Liver (tissue), 3 donors: ENCODE results near the gene CD79B.
"Not testable (repeated sequence)": the region's sequence is repeated elsewhere in the genome, so short reads cannot be mapped to it uniquely, and the experiment has no call there.

Source experiments
- FOXA1 ChIP-seq: IDR thresholded peaks from 2 replicates; pipeline ENCODE4 v1.6.1; 2016; ENCODE audit warnings: antibody characterized with exemption
- GABPA ChIP-seq, 2 donors: IDR thresholded peaks in 1 of 2; conservative IDR thresholded peaks in 1 of 2; 2 replicates each; pipeline ENCODE4 v1.6.1; 2016; ENCODE audit warnings: antibody characterized with exemption in 2 of 2, mild to moderate bottlenecking in 1 of 2, moderate library complexity in 1 of 2
- RAD21 ChIP-seq, 2 donors: IDR thresholded peaks; 2 replicates each; pipeline ENCODE4 v1.6.1; 2016; ENCODE audit warnings: antibody characterized with exemption in 2 of 2, mild to moderate bottlenecking in 2 of 2
- TAF1 ChIP-seq: conservative IDR thresholded peaks from 2 replicates; pipeline ENCODE4 v1.6.1; 2016; ENCODE audit warnings: antibody characterized with exemption, mild to moderate bottlenecking
- TF ChIP-seq, protein P1 (sequence below): fragments of 150-350 bp; IDR thresholded peaks from 2 replicates; pipeline ENCODE4 v1.5.1; 2017; ENCODE audit warnings: improper control_type of control experiment, low read depth, low read length; ENCODE audit not compliant: missing input control
- TF ChIP-seq, protein P2 (sequence below): IDR thresholded peaks from 2 replicates; pipeline ENCODE4 v1.6.1; 2016; ENCODE audit warnings: antibody characterized with exemption
- donor health status: healthy.
- donor health status: healthy.

DNA sequence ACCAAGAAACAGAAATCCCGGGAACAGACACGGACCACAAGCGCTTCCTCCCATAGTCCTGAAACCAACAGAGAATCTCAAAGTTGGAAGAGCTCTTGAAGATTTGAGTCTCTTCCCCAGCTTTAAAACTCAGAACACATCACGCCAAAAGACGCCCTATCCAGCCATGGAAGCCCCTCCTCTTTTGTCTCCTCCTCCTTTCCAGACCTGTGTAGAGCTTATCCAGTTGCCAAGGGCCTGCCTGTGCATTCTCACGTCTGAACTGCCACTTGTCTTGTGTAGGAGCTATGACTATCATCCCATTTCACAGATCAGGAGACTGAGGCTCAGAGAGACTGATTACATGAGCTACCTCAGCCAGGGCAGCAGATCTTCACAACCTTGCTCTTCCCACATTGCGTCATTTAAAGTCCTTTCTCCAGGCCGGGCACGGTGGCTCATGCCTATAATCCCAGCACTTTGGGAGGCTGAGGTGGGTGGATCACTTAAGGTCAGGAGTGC is 49.5 kb downstream of the CD79B start:
- TF ChIP-seq, protein P1, sequence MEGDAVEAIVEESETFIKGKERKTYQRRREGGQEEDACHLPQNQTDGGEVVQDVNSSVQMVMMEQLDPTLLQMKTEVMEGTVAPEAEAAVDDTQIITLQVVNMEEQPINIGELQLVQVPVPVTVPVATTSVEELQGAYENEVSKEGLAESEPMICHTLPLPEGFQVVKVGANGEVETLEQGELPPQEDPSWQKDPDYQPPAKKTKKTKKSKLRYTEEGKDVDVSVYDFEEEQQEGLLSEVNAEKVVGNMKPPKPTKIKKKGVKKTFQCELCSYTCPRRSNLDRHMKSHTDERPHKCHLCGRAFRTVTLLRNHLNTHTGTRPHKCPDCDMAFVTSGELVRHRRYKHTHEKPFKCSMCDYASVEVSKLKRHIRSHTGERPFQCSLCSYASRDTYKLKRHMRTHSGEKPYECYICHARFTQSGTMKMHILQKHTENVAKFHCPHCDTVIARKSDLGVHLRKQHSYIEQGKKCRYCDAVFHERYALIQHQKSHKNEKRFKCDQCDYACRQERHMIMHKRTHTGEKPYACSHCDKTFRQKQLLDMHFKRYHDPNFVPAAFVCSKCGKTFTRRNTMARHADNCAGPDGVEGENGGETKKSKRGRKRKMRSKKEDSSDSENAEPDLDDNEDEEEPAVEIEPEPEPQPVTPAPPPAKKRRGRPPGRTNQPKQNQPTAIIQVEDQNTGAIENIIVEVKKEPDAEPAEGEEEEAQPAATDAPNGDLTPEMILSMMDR, result not testable (repeated sequence)
- not testable (repeated sequence) for TF ChIP-seq TAF1; RAD21 (IDR thresholded peaks at IDR 0.05); GABPA (IDR thresholded peaks at IDR 0.05 in 1 of 2, conservative IDR thresholded peaks at IDR 0.05 in 1 of 2); FOXA1
- TF ChIP-seq, protein P2, sequence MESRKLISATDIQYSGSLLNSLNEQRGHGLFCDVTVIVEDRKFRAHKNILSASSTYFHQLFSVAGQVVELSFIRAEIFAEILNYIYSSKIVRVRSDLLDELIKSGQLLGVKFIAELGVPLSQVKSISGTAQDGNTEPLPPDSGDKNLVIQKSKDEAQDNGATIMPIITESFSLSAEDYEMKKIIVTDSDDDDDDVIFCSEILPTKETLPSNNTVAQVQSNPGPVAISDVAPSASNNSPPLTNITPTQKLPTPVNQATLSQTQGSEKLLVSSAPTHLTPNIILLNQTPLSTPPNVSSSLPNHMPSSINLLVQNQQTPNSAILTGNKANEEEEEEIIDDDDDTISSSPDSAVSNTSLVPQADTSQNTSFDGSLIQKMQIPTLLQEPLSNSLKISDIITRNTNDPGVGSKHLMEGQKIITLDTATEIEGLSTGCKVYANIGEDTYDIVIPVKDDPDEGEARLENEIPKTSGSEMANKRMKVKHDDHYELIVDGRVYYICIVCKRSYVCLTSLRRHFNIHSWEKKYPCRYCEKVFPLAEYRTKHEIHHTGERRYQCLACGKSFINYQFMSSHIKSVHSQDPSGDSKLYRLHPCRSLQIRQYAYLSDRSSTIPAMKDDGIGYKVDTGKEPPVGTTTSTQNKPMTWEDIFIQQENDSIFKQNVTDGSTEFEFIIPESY, result not testable (repeated sequence)
